K562 (cell line): ENCODE results near the gene LMBR1L. TPM values are rescaled to one million over a fixed set of nuclear protein-coding genes. Genes with fewer than 3 reads are reported as not detected.

Experiments used
- ETS1 ChIP-seq: conservative IDR thresholded peaks from 2 replicates; pipeline ENCODE4 v1.6.1; 2011; ENCODE audit warnings: low read depth, mild to moderate bottlenecking, low read length; ENCODE audit not compliant: control insufficient read depth
- NR2C1 ChIP-seq, 2 experiments: fragments of 450-650 bp; IDR thresholded peaks; 2 replicates each; pipeline ENCODE4 v1.6.1; 2017; ENCODE audit warnings: mild to moderate bottlenecking in 2 of 2, antibody characterized with exemption in 1 of 2, inconsistent platforms in 1 of 2, missing compliant biosample characterization in 1 of 2, missing genetic modification characterization in 1 of 2
- NR2C2 ChIP-seq, 2 experiments: fragments of 200-800 bp in 1 of 2; sonication (Bioruptor generic) in 1 of 2; sonication (generic) in 1 of 2; formaldehyde crosslinking in 1 of 2; IDR thresholded peaks; 2 replicates each; pipeline versions ENCODE4 v1.6.1 to v1.8.0; 2016 to 2022; ENCODE audit warnings: mild to moderate bottlenecking in 1 of 2, missing compliant biosample characterization in 1 of 2, missing genetic modification characterization in 1 of 2, missing genetic modification reagents in 1 of 2
- PHF8 ChIP-seq: fragments of 200-600 bp; sonication (generic); IDR thresholded peaks from 2 replicates; pipeline ENCODE4 v1.6.1; 2012; ENCODE audit warnings: mixed run types, mild to moderate bottlenecking, inconsistent platforms, low read length, moderate library complexity, borderline replicate concordance
- PTBP1 ChIP-seq: fragments of 200-400 bp; formaldehyde crosslinking; IDR thresholded peaks from 2 replicates; pipeline ENCODE4 v1.6.1; 2017; ENCODE audit warnings: low read depth, low read length
- SIN3A ChIP-seq, 2 experiments: fragments of 150-350 bp in 1 of 2; IDR thresholded peaks; 2 replicates each; pipeline ENCODE4 v1.6.1; 2011 to 2016; ENCODE audit warnings: borderline replicate concordance in 2 of 2, low read depth in 2 of 2, low read length in 2 of 2, mild to moderate bottlenecking in 2 of 2, moderate library complexity in 2 of 2; ENCODE audit not compliant: control insufficient read depth in 1 of 2
- SMARCC2 ChIP-seq: fragments of 450-650 bp; IDR thresholded peaks from 2 replicates; pipeline ENCODE4 v1.6.1; 2017; ENCODE audit warnings: antibody characterized with exemption, moderate library complexity, mild to moderate bottlenecking, low read depth
- SRF ChIP-seq, 2 experiments: fragments of 250-450, 450-650 bp in 1 of 2; sonication (Bioruptor Pico) in 1 of 2; sonication (generic) in 1 of 2; formaldehyde crosslinking; IDR thresholded peaks; 2 replicates each; pipeline versions ENCODE4 v1.5.0 to v1.5.1; 2020 to 2022; ENCODE audit warnings: mild to moderate bottlenecking in 1 of 2, missing genetic modification reagents in 1 of 2
- polyA plus RNA-seq, 8 experiments: library from polyadenylated mRNA; depleted of rRNA in 4 of 8; stranded (reverse) in 5 of 8; unstranded in 3 of 8; fragments of >200 nt; fragmentation: Nextera tagmentation in 2 of 8; fragmentation: Illumina TruSeq in 1 of 8; extraction: Ambion mirVana in 2 of 8; extraction: Trizol in 1 of 8; gene quantifications; 2 replicates each; pipeline versions ENCODE4 v1.2.1 to v1.2.3, GENCODE V29; 2011 to 2014; ENCODE audit warnings: inconsistent platforms in 1 of 8, missing spikeins in 1 of 8
- total RNA-seq, 7 experiments: library from RNA; depleted of rRNA in 6 of 7; stranded (reverse); fragments of >200 nt in 6 of 7; fragmentation: Illumina TruSeq in 2 of 7; extraction: Trizol in 2 of 7; gene quantifications; 2 replicates each; pipeline versions ENCODE4 v1.2.1 to v1.2.3, GENCODE V29; 2011 to 2021; ENCODE audit warnings: low replicate concordance in 1 of 7
- TF ChIP-seq, protein P1 (sequence below): fragments of 450-650 bp; IDR thresholded peaks from 2 replicates; pipeline ENCODE4 v1.6.1; 2016; ENCODE audit warnings: mild to moderate bottlenecking, moderate library complexity
- TF ChIP-seq, protein P2 (sequence below): fragments of 450-650 bp; IDR thresholded peaks from 2 replicates; pipeline ENCODE4 v1.6.1; 2017; ENCODE audit warnings: mild to moderate bottlenecking, moderate library complexity

Gene LMBR1L
- total and polyA plus RNA-seq, 9 of the 15 experiments (the other 6 are each of a cell fraction or from before 2014, with no cell fraction given), result 2.5 to 57.0 (median 31.1) TPM

GRCh38 chr12:49092086-49092815 lies 18.4 kb downstream of the LMBR1L start (continued):
- TF ChIP-seq, protein P1, sequence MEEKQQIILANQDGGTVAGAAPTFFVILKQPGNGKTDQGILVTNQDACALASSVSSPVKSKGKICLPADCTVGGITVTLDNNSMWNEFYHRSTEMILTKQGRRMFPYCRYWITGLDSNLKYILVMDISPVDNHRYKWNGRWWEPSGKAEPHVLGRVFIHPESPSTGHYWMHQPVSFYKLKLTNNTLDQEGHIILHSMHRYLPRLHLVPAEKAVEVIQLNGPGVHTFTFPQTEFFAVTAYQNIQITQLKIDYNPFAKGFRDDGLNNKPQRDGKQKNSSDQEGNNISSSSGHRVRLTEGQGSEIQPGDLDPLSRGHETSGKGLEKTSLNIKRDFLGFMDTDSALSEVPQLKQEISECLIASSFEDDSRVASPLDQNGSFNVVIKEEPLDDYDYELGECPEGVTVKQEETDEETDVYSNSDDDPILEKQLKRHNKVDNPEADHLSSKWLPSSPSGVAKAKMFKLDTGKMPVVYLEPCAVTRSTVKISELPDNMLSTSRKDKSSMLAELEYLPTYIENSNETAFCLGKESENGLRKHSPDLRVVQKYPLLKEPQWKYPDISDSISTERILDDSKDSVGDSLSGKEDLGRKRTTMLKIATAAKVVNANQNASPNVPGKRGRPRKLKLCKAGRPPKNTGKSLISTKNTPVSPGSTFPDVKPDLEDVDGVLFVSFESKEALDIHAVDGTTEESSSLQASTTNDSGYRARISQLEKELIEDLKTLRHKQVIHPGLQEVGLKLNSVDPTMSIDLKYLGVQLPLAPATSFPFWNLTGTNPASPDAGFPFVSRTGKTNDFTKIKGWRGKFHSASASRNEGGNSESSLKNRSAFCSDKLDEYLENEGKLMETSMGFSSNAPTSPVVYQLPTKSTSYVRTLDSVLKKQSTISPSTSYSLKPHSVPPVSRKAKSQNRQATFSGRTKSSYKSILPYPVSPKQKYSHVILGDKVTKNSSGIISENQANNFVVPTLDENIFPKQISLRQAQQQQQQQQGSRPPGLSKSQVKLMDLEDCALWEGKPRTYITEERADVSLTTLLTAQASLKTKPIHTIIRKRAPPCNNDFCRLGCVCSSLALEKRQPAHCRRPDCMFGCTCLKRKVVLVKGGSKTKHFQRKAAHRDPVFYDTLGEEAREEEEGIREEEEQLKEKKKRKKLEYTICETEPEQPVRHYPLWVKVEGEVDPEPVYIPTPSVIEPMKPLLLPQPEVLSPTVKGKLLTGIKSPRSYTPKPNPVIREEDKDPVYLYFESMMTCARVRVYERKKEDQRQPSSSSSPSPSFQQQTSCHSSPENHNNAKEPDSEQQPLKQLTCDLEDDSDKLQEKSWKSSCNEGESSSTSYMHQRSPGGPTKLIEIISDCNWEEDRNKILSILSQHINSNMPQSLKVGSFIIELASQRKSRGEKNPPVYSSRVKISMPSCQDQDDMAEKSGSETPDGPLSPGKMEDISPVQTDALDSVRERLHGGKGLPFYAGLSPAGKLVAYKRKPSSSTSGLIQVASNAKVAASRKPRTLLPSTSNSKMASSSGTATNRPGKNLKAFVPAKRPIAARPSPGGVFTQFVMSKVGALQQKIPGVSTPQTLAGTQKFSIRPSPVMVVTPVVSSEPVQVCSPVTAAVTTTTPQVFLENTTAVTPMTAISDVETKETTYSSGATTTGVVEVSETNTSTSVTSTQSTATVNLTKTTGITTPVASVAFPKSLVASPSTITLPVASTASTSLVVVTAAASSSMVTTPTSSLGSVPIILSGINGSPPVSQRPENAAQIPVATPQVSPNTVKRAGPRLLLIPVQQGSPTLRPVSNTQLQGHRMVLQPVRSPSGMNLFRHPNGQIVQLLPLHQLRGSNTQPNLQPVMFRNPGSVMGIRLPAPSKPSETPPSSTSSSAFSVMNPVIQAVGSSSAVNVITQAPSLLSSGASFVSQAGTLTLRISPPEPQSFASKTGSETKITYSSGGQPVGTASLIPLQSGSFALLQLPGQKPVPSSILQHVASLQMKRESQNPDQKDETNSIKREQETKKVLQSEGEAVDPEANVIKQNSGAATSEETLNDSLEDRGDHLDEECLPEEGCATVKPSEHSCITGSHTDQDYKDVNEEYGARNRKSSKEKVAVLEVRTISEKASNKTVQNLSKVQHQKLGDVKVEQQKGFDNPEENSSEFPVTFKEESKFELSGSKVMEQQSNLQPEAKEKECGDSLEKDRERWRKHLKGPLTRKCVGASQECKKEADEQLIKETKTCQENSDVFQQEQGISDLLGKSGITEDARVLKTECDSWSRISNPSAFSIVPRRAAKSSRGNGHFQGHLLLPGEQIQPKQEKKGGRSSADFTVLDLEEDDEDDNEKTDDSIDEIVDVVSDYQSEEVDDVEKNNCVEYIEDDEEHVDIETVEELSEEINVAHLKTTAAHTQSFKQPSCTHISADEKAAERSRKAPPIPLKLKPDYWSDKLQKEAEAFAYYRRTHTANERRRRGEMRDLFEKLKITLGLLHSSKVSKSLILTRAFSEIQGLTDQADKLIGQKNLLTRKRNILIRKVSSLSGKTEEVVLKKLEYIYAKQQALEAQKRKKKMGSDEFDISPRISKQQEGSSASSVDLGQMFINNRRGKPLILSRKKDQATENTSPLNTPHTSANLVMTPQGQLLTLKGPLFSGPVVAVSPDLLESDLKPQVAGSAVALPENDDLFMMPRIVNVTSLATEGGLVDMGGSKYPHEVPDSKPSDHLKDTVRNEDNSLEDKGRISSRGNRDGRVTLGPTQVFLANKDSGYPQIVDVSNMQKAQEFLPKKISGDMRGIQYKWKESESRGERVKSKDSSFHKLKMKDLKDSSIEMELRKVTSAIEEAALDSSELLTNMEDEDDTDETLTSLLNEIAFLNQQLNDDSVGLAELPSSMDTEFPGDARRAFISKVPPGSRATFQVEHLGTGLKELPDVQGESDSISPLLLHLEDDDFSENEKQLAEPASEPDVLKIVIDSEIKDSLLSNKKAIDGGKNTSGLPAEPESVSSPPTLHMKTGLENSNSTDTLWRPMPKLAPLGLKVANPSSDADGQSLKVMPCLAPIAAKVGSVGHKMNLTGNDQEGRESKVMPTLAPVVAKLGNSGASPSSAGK, result peak; percentile 52; the same call in 1 of the 2 replicates
- peak; percentile 76 for TF ChIP-seq ETS1
- TF ChIP-seq SIN3A (IDR thresholded peaks at IDR 0.05; ENCODE audit: borderline replicate concordance in 2 of 2, control insufficient read depth in 1 of 2, low read depth in 2 of 2, low read length in 2 of 2), result no peak
- peak; percentile 87 for TF ChIP-seq SMARCC2
- peak; percentile 27; the same call in 1 of the 2 replicates for TF ChIP-seq PHF8
- TF ChIP-seq, protein P2, sequence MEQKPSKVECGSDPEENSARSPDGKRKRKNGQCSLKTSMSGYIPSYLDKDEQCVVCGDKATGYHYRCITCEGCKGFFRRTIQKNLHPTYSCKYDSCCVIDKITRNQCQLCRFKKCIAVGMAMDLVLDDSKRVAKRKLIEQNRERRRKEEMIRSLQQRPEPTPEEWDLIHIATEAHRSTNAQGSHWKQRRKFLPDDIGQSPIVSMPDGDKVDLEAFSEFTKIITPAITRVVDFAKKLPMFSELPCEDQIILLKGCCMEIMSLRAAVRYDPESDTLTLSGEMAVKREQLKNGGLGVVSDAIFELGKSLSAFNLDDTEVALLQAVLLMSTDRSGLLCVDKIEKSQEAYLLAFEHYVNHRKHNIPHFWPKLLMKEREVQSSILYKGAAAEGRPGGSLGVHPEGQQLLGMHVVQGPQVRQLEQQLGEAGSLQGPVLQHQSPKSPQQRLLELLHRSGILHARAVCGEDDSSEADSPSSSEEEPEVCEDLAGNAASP, result no peak
- 0 out of 2 replicates have a peak, but pooled peaks have one; percentile 79 for TF ChIP-seq PTBP1
- peak; percentile 81; the same call in 1 of the 2 replicates for TF ChIP-seq NR2C2 (CRISPR knock-in tag; IDR thresholded peaks at IDR 0.05)
- TF ChIP-seq NR2C2 (tag; IDR thresholded peaks at IDR 0.05), result peak; percentile 94
- TF ChIP-seq SRF (CRISPR knock-in tag; IDR thresholded peaks at IDR 0.05), result 0 out of 4 replicates have a peak, but pooled peaks of 1 of the 2 experiments have one; percentile 61
- peak; percentile 92 for TF ChIP-seq NR2C1 (IDR thresholded peaks at IDR 0.05)
- TF ChIP-seq NR2C1 (tag; IDR thresholded peaks at IDR 0.05), result peak; percentile 93
